ENCODE measurements around the gene PDS5B.

DNA sequence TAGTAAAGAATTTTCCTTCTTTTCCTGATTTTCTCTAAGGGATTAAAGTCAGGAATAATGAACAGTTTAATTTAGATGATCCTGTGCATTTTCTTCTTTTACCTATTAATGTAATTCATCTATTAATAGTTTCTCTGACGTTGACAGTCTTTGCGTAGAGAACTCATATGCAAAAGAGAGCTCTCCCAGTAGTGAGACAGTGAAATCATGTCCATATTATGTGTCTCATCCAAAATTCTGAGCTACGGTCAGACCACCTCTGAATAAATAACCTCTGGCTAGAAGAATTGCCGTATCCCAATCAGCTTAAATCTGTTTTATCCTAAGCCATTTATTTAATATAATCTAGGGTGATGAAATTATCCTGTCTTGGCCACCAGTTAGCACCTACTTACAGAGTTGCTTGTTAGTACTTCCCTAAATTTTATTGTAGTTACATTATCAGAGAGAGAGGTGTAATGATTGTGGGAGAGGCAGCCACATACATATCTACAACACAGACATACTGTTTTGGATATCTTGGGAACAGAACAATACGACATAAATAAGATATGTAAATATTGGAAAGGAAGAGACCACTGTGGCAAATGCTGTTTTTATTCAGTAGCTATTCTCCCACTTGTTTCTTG, 30.7 kb downstream of the PDS5B start:
- TF ChIP-seq, protein P1, sequence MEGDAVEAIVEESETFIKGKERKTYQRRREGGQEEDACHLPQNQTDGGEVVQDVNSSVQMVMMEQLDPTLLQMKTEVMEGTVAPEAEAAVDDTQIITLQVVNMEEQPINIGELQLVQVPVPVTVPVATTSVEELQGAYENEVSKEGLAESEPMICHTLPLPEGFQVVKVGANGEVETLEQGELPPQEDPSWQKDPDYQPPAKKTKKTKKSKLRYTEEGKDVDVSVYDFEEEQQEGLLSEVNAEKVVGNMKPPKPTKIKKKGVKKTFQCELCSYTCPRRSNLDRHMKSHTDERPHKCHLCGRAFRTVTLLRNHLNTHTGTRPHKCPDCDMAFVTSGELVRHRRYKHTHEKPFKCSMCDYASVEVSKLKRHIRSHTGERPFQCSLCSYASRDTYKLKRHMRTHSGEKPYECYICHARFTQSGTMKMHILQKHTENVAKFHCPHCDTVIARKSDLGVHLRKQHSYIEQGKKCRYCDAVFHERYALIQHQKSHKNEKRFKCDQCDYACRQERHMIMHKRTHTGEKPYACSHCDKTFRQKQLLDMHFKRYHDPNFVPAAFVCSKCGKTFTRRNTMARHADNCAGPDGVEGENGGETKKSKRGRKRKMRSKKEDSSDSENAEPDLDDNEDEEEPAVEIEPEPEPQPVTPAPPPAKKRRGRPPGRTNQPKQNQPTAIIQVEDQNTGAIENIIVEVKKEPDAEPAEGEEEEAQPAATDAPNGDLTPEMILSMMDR (IDR thresholded peaks at IDR 0.05): no peak
- TF ChIP-seq EZH2 (IDR thresholded peaks at IDR 0.05; ENCODE audit: borderline replicate concordance, insufficient read depth, low read depth, low read length, poor library complexity, severe bottlenecking): no peak

Data from B cell (primary cell).